SK-N-SH treated with all-trans-retinoic acid at 6 μM for 48 hours (cell line): ENCODE results near the gene CNPPD1.

Experiments
- ATAC-seq: fragments of 200-7000 bp; cut with Tn5 transposase; 3 replicates; pipeline ENCODE4 v1.9.1; 2020; ENCODE audit warnings: mild to moderate bottlenecking, moderate library complexity
- ARNTL ChIP-seq: fragments of 450-650 bp; formaldehyde crosslinking; IDR thresholded peaks from 2 replicates; pipeline ENCODE4 v1.5.0; 2020; ENCODE audit warnings: low read depth, mild to moderate bottlenecking, moderate library complexity, borderline replicate concordance
- BACH2 ChIP-seq: fragments of 250-450 bp; sonication (Bioruptor Pico); IDR thresholded peaks from 2 replicates; pipeline ENCODE4 v1.9.0; 2021; ENCODE audit warnings: mild to moderate bottlenecking, borderline replicate concordance
- CSDC2 ChIP-seq: fragments of 250-450 bp; sonication (Bioruptor Pico); IDR thresholded peaks from 2 replicates; pipeline ENCODE4 v1.5.0; 2020; ENCODE audit warnings: mild to moderate bottlenecking, moderate library complexity
- GLIS3 ChIP-seq: fragments of 250-450 bp; sonication (Bioruptor Pico); IDR thresholded peaks from 2 replicates; pipeline ENCODE4 v1.5.0; 2020; ENCODE audit warnings: mild to moderate bottlenecking, moderate library complexity
- ISL1 ChIP-seq: fragments of 250-450 bp; sonication (Bioruptor Pico); IDR thresholded peaks from 2 replicates; pipeline ENCODE4 v2.1.2; 2022; ENCODE audit warnings: mild to moderate bottlenecking, moderate library complexity
- OSR1 ChIP-seq: fragments of 250-450 bp; sonication (Bioruptor Pico); IDR thresholded peaks from 2 replicates; pipeline ENCODE4 v1.8.0; 2022; ENCODE audit warnings: moderate library complexity, mild to moderate bottlenecking, inconsistent platforms
- PPARA ChIP-seq: fragments of 250-450 bp; sonication (Bioruptor Pico); IDR thresholded peaks from 2 replicates; pipeline ENCODE4 v1.5.0; 2020; ENCODE audit warnings: mild to moderate bottlenecking, borderline replicate concordance
- RARB ChIP-seq: fragments of 250-450 bp; sonication (Bioruptor Pico); IDR thresholded peaks from 2 replicates; pipeline ENCODE4 v1.8.0; 2021; ENCODE audit warnings: mild to moderate bottlenecking, moderate library complexity
- SNAI2 ChIP-seq: fragments of 250-450 bp; sonication (Bioruptor Pico); IDR thresholded peaks from 2 replicates; pipeline ENCODE4 v1.5.0; 2020; ENCODE audit warnings: mild to moderate bottlenecking, moderate library complexity
- TCF4 ChIP-seq: fragments of 250-450 bp; sonication (Bioruptor Pico); IDR thresholded peaks from 2 replicates; pipeline ENCODE4 v1.8.0; 2021; ENCODE audit warnings: mild to moderate bottlenecking, moderate library complexity, borderline replicate concordance
- TOX ChIP-seq: fragments of 250-450 bp; sonication (Bioruptor Pico); IDR thresholded peaks from 2 replicates; pipeline ENCODE4 v1.8.0; 2021; ENCODE audit warnings: mild to moderate bottlenecking, moderate library complexity, borderline replicate concordance
- ZC3H10 ChIP-seq: fragments of 250-450 bp; sonication (Bioruptor Pico); IDR thresholded peaks from 2 replicates; pipeline ENCODE4 v1.5.1; 2021; ENCODE audit warnings: mild to moderate bottlenecking, moderate library complexity
- ZFP3 ChIP-seq: fragments of 250-450 bp; sonication (Bioruptor Pico); IDR thresholded peaks from 2 replicates; pipeline ENCODE4 v1.5.0; 2020; ENCODE audit warnings: mild to moderate bottlenecking, moderate library complexity
- ZFP30 ChIP-seq: fragments of 450-650 bp; formaldehyde crosslinking; IDR thresholded peaks from 2 replicates; pipeline ENCODE4 v1.5.0; 2022; ENCODE audit warnings: mild to moderate bottlenecking, moderate library complexity
- ZNF565 ChIP-seq: fragments of 450-650 bp; formaldehyde crosslinking; conservative IDR thresholded peaks from 2 replicates; pipeline ENCODE4 v1.5.0; 2020; ENCODE audit warnings: low read depth, mild to moderate bottlenecking, moderate library complexity
- ZNF70 ChIP-seq: fragments of 450-650 bp; formaldehyde crosslinking; IDR thresholded peaks from 2 replicates; pipeline ENCODE4 v1.5.0; 2020; ENCODE audit warnings: mild to moderate bottlenecking, moderate library complexity
- ZNF8 ChIP-seq: fragments of 450-650 bp; formaldehyde crosslinking; IDR thresholded peaks from 2 replicates; pipeline ENCODE4 v1.5.0; 2020; ENCODE audit warnings: mild to moderate bottlenecking, moderate library complexity
- TF ChIP-seq, protein P1 (sequence below): fragments of 250-450 bp; sonication (Bioruptor Pico); IDR thresholded peaks from 2 replicates; pipeline ENCODE4 v1.8.0; 2020; ENCODE audit warnings: mild to moderate bottlenecking, moderate library complexity, borderline replicate concordance
- TF ChIP-seq, protein P2 (sequence below): fragments of 250-450 bp; sonication (Bioruptor Pico); IDR thresholded peaks from 2 replicates; pipeline ENCODE4 v1.5.1; 2020; ENCODE audit warnings: low read depth, mild to moderate bottlenecking, moderate library complexity
- TF ChIP-seq, protein P3 (sequence below): fragments of 250-450 bp; sonication (Bioruptor Pico); IDR thresholded peaks from 2 replicates; pipeline ENCODE4 v1.5.1; 2021; ENCODE audit warnings: mild to moderate bottlenecking, moderate library complexity
- TF ChIP-seq, protein P4 (sequence below): fragments of 250-450 bp; sonication (Bioruptor Pico); IDR thresholded peaks from 2 replicates; pipeline ENCODE4 v1.5.0; 2020; ENCODE audit warnings: mild to moderate bottlenecking, moderate library complexity
- TF ChIP-seq, protein P5 (sequence below): fragments of 250-450 bp; sonication (Bioruptor Pico); IDR thresholded peaks from 2 replicates; pipeline ENCODE4 v1.8.0; 2021; ENCODE audit warnings: low read depth, mild to moderate bottlenecking, moderate library complexity, borderline replicate concordance

CNPPD1 gene

DNA sequence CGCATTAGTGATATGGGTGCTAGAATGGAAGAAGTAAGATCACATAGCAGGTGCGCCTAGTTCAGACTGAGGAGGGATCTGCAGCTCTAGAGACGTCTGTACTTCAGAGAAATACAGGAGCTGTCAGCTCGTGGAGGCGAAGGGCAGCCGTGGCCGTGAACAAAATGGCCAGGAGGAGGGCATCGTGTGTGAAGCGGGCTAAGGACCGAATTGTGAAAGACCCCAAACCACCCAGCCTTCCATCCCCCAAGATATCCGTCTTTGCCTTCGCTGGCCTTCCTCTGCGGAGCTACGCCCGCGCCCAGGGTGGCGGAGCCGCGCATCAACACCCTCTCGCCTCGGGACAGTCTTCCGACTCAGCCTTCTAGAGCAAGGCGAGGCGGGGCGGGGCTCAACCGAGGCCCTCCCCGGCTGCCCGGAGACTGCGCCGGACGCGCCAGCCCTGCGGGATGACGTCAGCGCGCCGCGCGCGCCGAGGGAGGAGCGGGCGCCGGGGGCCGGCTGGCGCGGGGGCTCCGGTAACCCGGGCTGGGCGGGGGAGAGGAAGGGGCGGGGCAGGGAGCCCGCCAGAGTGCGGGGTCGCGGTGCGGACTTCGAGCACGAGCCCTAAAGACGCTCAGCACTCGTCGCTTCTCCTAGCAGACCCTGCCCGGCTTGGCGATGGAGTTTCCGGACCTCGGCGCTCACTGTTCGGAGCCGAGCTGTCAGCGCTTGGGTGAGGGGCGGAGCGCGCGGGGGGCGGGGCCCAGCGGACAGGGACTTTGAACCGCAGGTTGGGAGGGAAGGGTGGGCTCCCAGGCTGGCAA is 29.8 kb upstream of the CNPPD1 start, which contains the start of gene ZFAND2B (continued):
- TF ChIP-seq, protein P1, sequence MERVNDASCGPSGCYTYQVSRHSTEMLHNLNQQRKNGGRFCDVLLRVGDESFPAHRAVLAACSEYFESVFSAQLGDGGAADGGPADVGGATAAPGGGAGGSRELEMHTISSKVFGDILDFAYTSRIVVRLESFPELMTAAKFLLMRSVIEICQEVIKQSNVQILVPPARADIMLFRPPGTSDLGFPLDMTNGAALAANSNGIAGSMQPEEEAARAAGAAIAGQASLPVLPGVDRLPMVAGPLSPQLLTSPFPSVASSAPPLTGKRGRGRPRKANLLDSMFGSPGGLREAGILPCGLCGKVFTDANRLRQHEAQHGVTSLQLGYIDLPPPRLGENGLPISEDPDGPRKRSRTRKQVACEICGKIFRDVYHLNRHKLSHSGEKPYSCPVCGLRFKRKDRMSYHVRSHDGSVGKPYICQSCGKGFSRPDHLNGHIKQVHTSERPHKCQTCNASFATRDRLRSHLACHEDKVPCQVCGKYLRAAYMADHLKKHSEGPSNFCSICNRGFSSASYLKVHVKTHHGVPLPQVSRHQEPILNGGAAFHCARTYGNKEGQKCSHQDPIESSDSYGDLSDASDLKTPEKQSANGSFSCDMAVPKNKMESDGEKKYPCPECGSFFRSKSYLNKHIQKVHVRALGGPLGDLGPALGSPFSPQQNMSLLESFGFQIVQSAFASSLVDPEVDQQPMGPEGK, result no peak
- no peak for TF ChIP-seq ZFP30 (CRISPR knock-in tag)

DNA sequence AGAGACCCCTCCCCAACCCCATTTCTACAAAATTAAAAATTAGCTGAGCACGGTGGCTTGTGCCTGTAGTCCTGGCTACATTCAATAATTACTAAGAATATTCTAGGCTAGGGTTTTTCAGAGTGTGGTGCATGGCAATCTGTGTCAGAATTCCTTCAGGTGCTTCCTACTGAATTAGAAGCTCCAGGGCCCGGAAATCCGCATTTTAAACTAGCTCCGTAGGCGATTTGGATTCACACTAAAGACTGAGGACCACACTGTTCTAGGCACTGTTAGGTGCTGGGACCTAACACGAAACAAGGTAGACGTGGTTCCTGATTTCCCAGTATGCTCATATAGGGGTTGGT is 29.2 kb upstream of the CNPPD1 start:
- TF ChIP-seq OSR1 (CRISPR knock-in tag) (no peak), ZNF565 (no peak), ARNTL (CRISPR knock-in tag) (no peak)
- TF ChIP-seq, protein P1, result no peak
- ATAC-seq, result no peak

DNA sequence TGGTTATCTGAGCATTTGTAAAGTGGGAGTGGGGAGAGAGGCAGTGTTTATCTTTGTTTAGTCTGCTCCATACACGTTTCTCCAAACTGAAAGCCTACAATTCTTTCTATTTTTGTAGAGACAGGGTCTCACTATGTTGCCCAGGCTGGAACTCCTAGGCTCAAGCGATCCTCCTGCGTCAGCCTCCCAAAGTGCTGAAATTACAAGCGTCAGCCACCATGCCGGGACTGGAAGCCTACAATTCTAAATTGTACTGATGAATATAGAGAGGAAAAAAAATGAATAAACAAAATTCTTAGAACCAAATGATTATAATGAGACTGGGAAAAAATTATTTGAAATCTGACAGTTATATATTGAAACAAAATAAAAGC is 28.4 kb upstream of the CNPPD1 start:
- TF ChIP-seq, protein P1, result no peak
- TF ChIP-seq, protein P2, sequence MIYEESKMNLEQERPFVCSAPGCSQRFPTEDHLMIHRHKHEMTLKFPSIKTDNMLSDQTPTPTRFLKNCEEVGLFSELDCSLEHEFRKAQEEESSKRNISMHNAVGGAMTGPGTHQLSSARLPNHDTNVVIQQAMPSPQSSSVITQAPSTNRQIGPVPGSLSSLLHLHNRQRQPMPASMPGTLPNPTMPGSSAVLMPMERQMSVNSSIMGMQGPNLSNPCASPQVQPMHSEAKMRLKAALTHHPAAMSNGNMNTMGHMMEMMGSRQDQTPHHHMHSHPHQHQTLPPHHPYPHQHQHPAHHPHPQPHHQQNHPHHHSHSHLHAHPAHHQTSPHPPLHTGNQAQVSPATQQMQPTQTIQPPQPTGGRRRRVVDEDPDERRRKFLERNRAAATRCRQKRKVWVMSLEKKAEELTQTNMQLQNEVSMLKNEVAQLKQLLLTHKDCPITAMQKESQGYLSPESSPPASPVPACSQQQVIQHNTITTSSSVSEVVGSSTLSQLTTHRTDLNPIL (CRISPR knock-in tag), result no peak
- TF ChIP-seq OSR1 (CRISPR knock-in tag), result no peak
- TF ChIP-seq ZC3H10 (CRISPR knock-in tag), result no peak
- TF ChIP-seq PPARA, result no peak
- TF ChIP-seq, protein P3, sequence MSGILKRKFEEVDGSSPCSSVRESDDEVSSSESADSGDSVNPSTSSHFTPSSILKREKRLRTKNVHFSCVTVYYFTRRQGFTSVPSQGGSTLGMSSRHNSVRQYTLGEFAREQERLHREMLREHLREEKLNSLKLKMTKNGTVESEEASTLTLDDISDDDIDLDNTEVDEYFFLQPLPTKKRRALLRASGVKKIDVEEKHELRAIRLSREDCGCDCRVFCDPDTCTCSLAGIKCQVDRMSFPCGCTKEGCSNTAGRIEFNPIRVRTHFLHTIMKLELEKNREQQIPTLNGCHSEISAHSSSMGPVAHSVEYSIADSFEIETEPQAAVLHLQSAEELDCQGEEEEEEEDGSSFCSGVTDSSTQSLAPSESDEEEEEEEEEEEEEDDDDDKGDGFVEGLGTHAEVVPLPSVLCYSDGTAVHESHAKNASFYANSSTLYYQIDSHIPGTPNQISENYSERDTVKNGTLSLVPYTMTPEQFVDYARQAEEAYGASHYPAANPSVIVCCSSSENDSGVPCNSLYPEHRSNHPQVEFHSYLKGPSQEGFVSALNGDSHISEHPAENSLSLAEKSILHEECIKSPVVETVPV (CRISPR knock-in tag), result no peak
- TF ChIP-seq ZFP30 (CRISPR knock-in tag), result no peak
- no peak for TF ChIP-seq ISL1 (CRISPR knock-in tag)
- TF ChIP-seq SNAI2 (CRISPR knock-in tag), result no peak
- TF ChIP-seq, protein P4, sequence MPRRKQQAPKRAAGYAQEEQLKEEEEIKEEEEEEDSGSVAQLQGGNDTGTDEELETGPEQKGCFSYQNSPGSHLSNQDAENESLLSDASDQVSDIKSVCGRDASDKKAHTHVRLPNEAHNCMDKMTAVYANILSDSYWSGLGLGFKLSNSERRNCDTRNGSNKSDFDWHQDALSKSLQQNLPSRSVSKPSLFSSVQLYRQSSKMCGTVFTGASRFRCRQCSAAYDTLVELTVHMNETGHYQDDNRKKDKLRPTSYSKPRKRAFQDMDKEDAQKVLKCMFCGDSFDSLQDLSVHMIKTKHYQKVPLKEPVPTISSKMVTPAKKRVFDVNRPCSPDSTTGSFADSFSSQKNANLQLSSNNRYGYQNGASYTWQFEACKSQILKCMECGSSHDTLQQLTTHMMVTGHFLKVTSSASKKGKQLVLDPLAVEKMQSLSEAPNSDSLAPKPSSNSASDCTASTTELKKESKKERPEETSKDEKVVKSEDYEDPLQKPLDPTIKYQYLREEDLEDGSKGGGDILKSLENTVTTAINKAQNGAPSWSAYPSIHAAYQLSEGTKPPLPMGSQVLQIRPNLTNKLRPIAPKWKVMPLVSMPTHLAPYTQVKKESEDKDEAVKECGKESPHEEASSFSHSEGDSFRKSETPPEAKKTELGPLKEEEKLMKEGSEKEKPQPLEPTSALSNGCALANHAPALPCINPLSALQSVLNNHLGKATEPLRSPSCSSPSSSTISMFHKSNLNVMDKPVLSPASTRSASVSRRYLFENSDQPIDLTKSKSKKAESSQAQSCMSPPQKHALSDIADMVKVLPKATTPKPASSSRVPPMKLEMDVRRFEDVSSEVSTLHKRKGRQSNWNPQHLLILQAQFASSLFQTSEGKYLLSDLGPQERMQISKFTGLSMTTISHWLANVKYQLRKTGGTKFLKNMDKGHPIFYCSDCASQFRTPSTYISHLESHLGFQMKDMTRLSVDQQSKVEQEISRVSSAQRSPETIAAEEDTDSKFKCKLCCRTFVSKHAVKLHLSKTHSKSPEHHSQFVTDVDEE, result no peak
- TF ChIP-seq GLIS3 (CRISPR knock-in tag), result no peak
- no peak for TF ChIP-seq ZNF70
- no peak for TF ChIP-seq BACH2
- TF ChIP-seq ZFP3, result no peak
- TF ChIP-seq RARB (CRISPR knock-in tag), result no peak
- no peak for TF ChIP-seq ZNF8 (CRISPR knock-in tag)
- no peak for TF ChIP-seq TCF4 (CRISPR knock-in tag)
- no peak for TF ChIP-seq TOX (CRISPR knock-in tag)
- no peak for TF ChIP-seq CSDC2
- TF ChIP-seq, protein P5, sequence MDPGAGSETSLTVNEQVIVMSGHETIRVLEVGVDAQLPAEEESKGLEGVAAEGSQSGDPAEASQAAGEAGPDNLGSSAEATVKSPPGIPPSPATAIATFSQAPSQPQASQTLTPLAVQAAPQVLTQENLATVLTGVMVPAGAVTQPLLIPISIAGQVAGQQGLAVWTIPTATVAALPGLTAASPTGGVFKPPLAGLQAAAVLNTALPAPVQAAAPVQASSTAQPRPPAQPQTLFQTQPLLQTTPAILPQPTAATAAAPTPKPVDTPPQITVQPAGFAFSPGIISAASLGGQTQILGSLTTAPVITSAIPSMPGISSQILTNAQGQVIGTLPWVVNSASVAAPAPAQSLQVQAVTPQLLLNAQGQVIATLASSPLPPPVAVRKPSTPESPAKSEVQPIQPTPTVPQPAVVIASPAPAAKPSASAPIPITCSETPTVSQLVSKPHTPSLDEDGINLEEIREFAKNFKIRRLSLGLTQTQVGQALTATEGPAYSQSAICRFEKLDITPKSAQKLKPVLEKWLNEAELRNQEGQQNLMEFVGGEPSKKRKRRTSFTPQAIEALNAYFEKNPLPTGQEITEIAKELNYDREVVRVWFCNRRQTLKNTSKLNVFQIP, result no peak
- no peak for ATAC-seq
